ENCODE results near the gene MGMT.

MGMT gene

GRCh38 chr10:129696636-129697035 is 229.6 kb downstream of the MGMT start:
- TF ChIP-seq SPI1 (IDR thresholded peaks at IDR 0.05; ENCODE audit: borderline replicate concordance, low read depth) (no peak), REST (IDR thresholded peaks at IDR 0.05; ENCODE audit: insufficient replicate concordance, low read depth) (no peak), CTCF (IDR thresholded peaks at IDR 0.05; ENCODE audit: insufficient read depth, low read length) (no peak), POLR2AphosphoS5 (IDR thresholded peaks at IDR 0.05; ENCODE audit: low read depth) (no peak)
- DNase-seq (ENCODE audit: low read depth in 1 of 2, low spot score in 1 of 2): no peak
- Histone ChIP-seq H3K4me3 (replicated peaks; ENCODE audit: insufficient read depth, low read length) (no peak overlapping the region), H3K27me3 (ENCODE audit: insufficient read depth, poor library complexity, severe bottlenecking) (no peaks in the 10 kb centered on the region), H3K27ac (replicated peaks) (no peak overlapping the region)

GRCh38 chr10:129697463-129698247 is 230.6 kb downstream of the MGMT start:
- DNase-seq (ENCODE audit: low read depth in 1 of 2, low spot score in 1 of 2): no peak
- TF ChIP-seq REST (IDR thresholded peaks at IDR 0.05; ENCODE audit: insufficient replicate concordance, low read depth) (no peak), SPI1 (IDR thresholded peaks at IDR 0.05; ENCODE audit: borderline replicate concordance, low read depth) (no peak), CTCF (IDR thresholded peaks at IDR 0.05; ENCODE audit: insufficient read depth, low read length) (no peak), POLR2AphosphoS5 (IDR thresholded peaks at IDR 0.05; ENCODE audit: low read depth) (no peak), GABPA (IDR thresholded peaks at IDR 0.05; ENCODE audit: low read depth) (no peak)
- Histone ChIP-seq H3K27ac (replicated peaks) (no peak overlapping the region), H3K27me3 (ENCODE audit: insufficient read depth, poor library complexity, severe bottlenecking) (no peaks in the 10 kb centered on the region), H3K4me3 (replicated peaks; ENCODE audit: insufficient read depth, low read length) (no peak overlapping the region)

- no peak for TF ChIP-seq CTCF (IDR thresholded peaks at IDR 0.05; ENCODE audit: insufficient read depth, low read length)
- TF ChIP-seq POLR2AphosphoS5 (IDR thresholded peaks at IDR 0.05; ENCODE audit: low read depth): no peak
- no peak for TF ChIP-seq GABPA (IDR thresholded peaks at IDR 0.05; ENCODE audit: low read depth)
- no peak for TF ChIP-seq REST (IDR thresholded peaks at IDR 0.05; ENCODE audit: insufficient replicate concordance, low read depth)
- DNase-seq (ENCODE audit: low read depth in 1 of 2, low spot score in 1 of 2): no peak
- H3K4me3 ChIP-seq (replicated peaks; ENCODE audit: insufficient read depth, low read length): no peak overlapping the region
- no peaks in the 10 kb centered on the region for H3K27me3 ChIP-seq (ENCODE audit: insufficient read depth, poor library complexity, severe bottlenecking)
- no peak overlapping the region for H3K27ac ChIP-seq (replicated peaks)
These were observed 232.8 kb downstream of the MGMT start for GRCh38 chr10:129699722-129700340.
